ENCODE measurements around the gene C16orf86.
"Not testable (repeated sequence)": the region's sequence is repeated elsewhere in the genome, so short reads cannot be mapped to it uniquely, and the experiment has no call there.

C16orf86 gene

GRCh38 chr16:67668495-67669157 lies 2.0 kb downstream of the C16orf86 start:
- DNase-seq = no peak

GRCh38 chr16:67669499-67670101 lies 3.0 kb downstream of the C16orf86 start:
- no peak for DNase-seq

- no peak for DNase-seq
These were observed 5.7 kb downstream of the C16orf86 start for GRCh38 chr16:67672306-67672705.

GRCh38 chr16:67672739-67673662 lies 6.4 kb downstream of the C16orf86 start:
- peak; percentile 16 for DNase-seq

- no peak for DNase-seq
These were observed 7.3 kb downstream of the C16orf86 start for GRCh38 chr16:67673712-67674580.

- DNase-seq = no peak
These were observed 8.4 kb downstream of the C16orf86 start for GRCh38 chr16:67674851-67675578.

GRCh38 chr16:67675579-67675935 lies 8.9 kb downstream of the C16orf86 start:
- no peak for DNase-seq

- no peak for DNase-seq
These were observed 9.4 kb downstream of the C16orf86 start for GRCh38 chr16:67675999-67676398.

GRCh38 chr16:67676516-67676915 lies 9.9 kb downstream of the C16orf86 start:
- no peak for DNase-seq

- no peak for DNase-seq
These were observed 10.3 kb downstream of the C16orf86 start for GRCh38 chr16:67676939-67677338.

GRCh38 chr16:67677712-67678111 lies 11.1 kb downstream of the C16orf86 start:
- no peak for DNase-seq

GRCh38 chr16:67678354-67679023 lies 11.9 kb downstream of the C16orf86 start:
- no peak for DNase-seq

- no peak for DNase-seq
These were observed 13.6 kb downstream of the C16orf86 start for GRCh38 chr16:67679935-67680897.

GRCh38 chr16:67683767-67684166 lies 17.2 kb downstream of the C16orf86 start:
- DNase-seq = no peak

GRCh38 chr16:67685388-67686112 lies 18.9 kb downstream of the C16orf86 start:
- DNase-seq = no peak

GRCh38 chr16:67693517-67694285 lies 27.1 kb downstream of the C16orf86 start:
- DNase-seq = not testable (repeated sequence)

GRCh38 chr16:67694611-67695010 lies 28.0 kb downstream of the C16orf86 start:
- DNase-seq = no peak

GRCh38 chr16:67697422-67698185 lies 31.0 kb downstream of the C16orf86 start:
- DNase-seq = no peak

All from effector CD8-positive, alpha-beta T cell (primary cell).